HEK293 (cell line): ENCODE data around the gene KRT16.
"Not testable (repeated sequence)": the region's sequence is repeated elsewhere in the genome, so short reads cannot be mapped to it uniquely, and the experiment has no call there.

Experiments used
- CTCF ChIA-PET: fragments of 350-600 bp; formaldehyde crosslinking; extraction: SDS; loops from one replicate; lab custom pipeline; 2021; ENCODE audit warnings: antibody characterized with exemption; lab: Yijun Ruan, JAX
- POLR2A ChIA-PET: fragments of 300-600 bp; formaldehyde crosslinking; extraction: SDS; loops from one replicate; lab custom pipeline; 2020; ENCODE audit warnings: antibody characterized with exemption, inconsistent platforms; lab: Yijun Ruan, JAX
- H3K27ac ChIP-seq: fragments of 200-500 bp; sonication (Bioruptor generic); 2 replicates; pipeline ENCODE4 v1.5.1; 2014; ENCODE audit warnings: low read depth, low read length, control low read depth, inconsistent platforms; ENCODE audit errors: extremely low read depth
- H3K36me3 ChIP-seq, 2 experiments: fragments of 200-500 bp in 1 of 2; sonication (Bioruptor generic) in 1 of 2; 1 replicate in 1 of 2; 2 replicates in 1 of 2; pipeline ENCODE4 v1.5.1; 2014 to 2017; ENCODE audit warnings: inconsistent platforms in 2 of 2, low read length in 2 of 2; ENCODE audit not compliant: control insufficient read depth in 2 of 2, insufficient read depth in 1 of 2
- H3K4me1 ChIP-seq: fragments of 200-500 bp; sonication (Bioruptor generic); 2 replicates; pipeline ENCODE4 v1.5.1; 2014; ENCODE audit warnings: mild to moderate bottlenecking, low read length, inconsistent platforms; ENCODE audit not compliant: control insufficient read depth, insufficient read depth
- H3K4me3 ChIP-seq: 2 replicates; pipeline ENCODE4 v1.5.1; 2011; ENCODE audit warnings: low read depth, mild to moderate bottlenecking, control low read depth, low read length, moderate library complexity
- H3K9me3 ChIP-seq: fragments of 200-500 bp; sonication (Bioruptor generic); 2 replicates; pipeline ENCODE4 v1.5.1; 2014; ENCODE audit warnings: low read depth, low read length, inconsistent platforms; ENCODE audit not compliant: control insufficient read depth, insufficient read depth
- EGR2 ChIP-seq: fragments of 450-650 bp; formaldehyde crosslinking; IDR thresholded peaks from 2 replicates; pipeline ENCODE4 v1.5.1; 2016; ENCODE audit warnings: low read depth, missing biosample characterization, missing genetic modification characterization
- GLIS1 ChIP-seq: fragments of 450-650 bp; formaldehyde crosslinking; IDR thresholded peaks from 2 replicates; pipeline ENCODE4 v1.5.1; 2016; ENCODE audit warnings: missing biosample characterization, missing genetic modification characterization
- PRDM6 ChIP-seq: fragments of 450-650 bp; formaldehyde crosslinking; IDR thresholded peaks from 2 replicates; pipeline ENCODE4 v1.5.1; 2017; ENCODE audit warnings: missing biosample characterization, missing genetic modification characterization
- WT1 ChIP-seq: fragments of 450-650 bp; formaldehyde crosslinking; IDR thresholded peaks from 2 replicates; pipeline ENCODE4 v1.5.1; 2016; ENCODE audit warnings: missing biosample characterization, missing genetic modification characterization
- ZFHX2 ChIP-seq: fragments of 450-650 bp; formaldehyde crosslinking; conservative IDR thresholded peaks from 2 replicates; pipeline ENCODE4 v1.5.1; 2016; ENCODE audit warnings: missing biosample characterization, missing genetic modification characterization
- ZIC2 ChIP-seq: fragments of 450-650 bp; formaldehyde crosslinking; IDR thresholded peaks from 2 replicates; pipeline ENCODE4 v1.5.1; 2016; ENCODE audit warnings: missing biosample characterization, missing genetic modification characterization
- ZNF138 ChIP-seq: fragments of 450-650 bp; formaldehyde crosslinking; IDR thresholded peaks from 2 replicates; pipeline ENCODE4 v1.5.1; 2016; ENCODE audit warnings: missing biosample characterization, missing genetic modification characterization, borderline replicate concordance
- ZNF174 ChIP-seq: fragments of 450-650 bp; formaldehyde crosslinking; IDR thresholded peaks from 2 replicates; pipeline ENCODE4 v1.5.0; 2017; ENCODE audit warnings: missing biosample characterization, mild to moderate bottlenecking, missing genetic modification characterization
- ZNF266 ChIP-seq: fragments of 450-650 bp; formaldehyde crosslinking; IDR thresholded peaks from 2 replicates; pipeline ENCODE4 v1.5.1; 2016; ENCODE audit warnings: missing biosample characterization, missing genetic modification characterization, low read depth
- ZNF626 ChIP-seq: fragments of 450-650 bp; sonication (Bioruptor Pico); formaldehyde crosslinking; IDR thresholded peaks from 2 replicates; pipeline ENCODE4 v1.5.1; 2018; ENCODE audit warnings: missing biosample characterization, missing genetic modification characterization, inconsistent platforms
- ZSCAN5A ChIP-seq: fragments of 450-650 bp; formaldehyde crosslinking; IDR thresholded peaks from 2 replicates; pipeline ENCODE4 v1.5.1; 2016; ENCODE audit warnings: missing biosample characterization, missing genetic modification characterization
- TF ChIP-seq, protein P1 (sequence below): fragments of 450-650 bp; formaldehyde crosslinking; IDR thresholded peaks from 2 replicates; pipeline ENCODE4 v1.5.1; 2016; ENCODE audit warnings: missing biosample characterization, missing genetic modification characterization

The KRT16 gene

DNA sequence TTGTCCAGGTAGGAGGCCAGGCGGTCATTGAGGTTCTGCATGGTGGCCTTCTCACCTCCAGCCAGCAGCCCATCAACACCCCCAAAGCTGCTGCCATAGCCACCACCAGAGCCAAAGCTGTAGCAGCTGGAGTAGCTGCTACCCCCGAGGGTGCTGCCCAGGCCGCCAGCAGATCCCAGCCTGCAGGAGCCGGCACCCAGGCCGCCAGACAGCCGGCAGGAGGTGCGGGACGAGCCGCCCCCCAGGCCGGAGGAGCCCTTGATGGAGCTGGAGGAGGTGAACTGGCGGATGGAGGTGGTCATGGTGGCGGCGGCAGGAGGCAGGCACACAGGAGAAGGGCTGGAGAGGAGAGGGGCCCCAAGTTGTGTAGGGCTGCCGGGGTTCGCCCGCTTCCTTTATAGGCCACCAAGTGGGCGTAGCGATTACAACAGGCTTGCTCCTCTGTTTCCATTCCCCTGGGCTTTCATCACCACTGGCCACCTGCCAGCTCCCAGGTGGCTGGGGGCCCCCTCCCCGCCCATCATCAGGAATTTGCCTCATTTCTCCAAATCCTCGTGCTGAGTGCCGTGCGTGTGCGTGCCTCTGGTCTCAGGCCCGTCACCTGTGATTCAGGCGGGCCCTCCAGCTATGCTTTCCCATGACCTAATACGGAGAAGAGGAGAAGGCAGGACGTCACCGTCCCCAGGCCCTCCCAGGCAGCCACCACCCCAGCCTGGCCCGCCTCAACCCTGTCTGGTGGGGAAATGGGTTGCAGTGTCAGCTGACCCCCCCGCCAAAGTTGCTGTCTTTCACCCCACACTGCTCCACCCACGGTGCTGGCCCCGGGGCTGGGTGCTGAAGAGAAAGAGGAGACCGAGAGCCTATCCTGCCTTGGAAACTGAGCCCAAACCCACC, 11.9 kb upstream of the KRT16 start, which contains the start of gene KRT17 (continued):
- TF ChIP-seq ZNF626 (tag by site-specific recombination), result no peak
- TF ChIP-seq GLIS1 (tag by site-specific recombination), result peak; percentile 91
- no peak for TF ChIP-seq ZNF266 (tag by site-specific recombination)
- TF ChIP-seq ZNF174 (tag by site-specific recombination), result no peak

GRCh38 chr17:41623184-41623861, 10.8 kb upstream of the KRT16 start:
- H3K27ac ChIP-seq, H3K36me3 ChIP-seq, H3K4me1 ChIP-seq, H3K9me3 ChIP-seq: not testable (repeated sequence)
- TF ChIP-seq, protein P1, sequence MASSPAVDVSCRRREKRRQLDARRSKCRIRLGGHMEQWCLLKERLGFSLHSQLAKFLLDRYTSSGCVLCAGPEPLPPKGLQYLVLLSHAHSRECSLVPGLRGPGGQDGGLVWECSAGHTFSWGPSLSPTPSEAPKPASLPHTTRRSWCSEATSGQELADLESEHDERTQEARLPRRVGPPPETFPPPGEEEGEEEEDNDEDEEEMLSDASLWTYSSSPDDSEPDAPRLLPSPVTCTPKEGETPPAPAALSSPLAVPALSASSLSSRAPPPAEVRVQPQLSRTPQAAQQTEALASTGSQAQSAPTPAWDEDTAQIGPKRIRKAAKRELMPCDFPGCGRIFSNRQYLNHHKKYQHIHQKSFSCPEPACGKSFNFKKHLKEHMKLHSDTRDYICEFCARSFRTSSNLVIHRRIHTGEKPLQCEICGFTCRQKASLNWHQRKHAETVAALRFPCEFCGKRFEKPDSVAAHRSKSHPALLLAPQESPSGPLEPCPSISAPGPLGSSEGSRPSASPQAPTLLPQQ (tag by site-specific recombination), result peak; percentile 26; the same call in 1 of the 2 replicates
- TF ChIP-seq ZFHX2 (peak; percentile 58), GLIS1 (tag by site-specific recombination) (peak; percentile 38), EGR2 (tag by site-specific recombination) (peak; percentile 80; the same call in 1 of the 2 replicates)
- POLR2A ChIA-PET, result interaction anchor here (1.2 to 2.8 kb wide), 4 partner anchors 40 to 163 kb away, joined by 3 to 19 read pairs (median 4); partner anchors contain the start of genes EIF1 and JUP
- CTCF ChIA-PET, result interaction anchor here (0.6 to 2.5 kb wide), 7 partner anchors 25 to 767 kb away, joined by 3 to 14 read pairs (median 4); no protein-coding TSS in a partner anchor
- H3K4me3 ChIP-seq, result peak overlapping the region; percentile 26

GRCh38 chr17:41622340-41623183, 10.0 kb upstream of the KRT16 start:
- not testable (repeated sequence) for H3K4me1 ChIP-seq, H3K36me3 ChIP-seq, H3K9me3 ChIP-seq, H3K27ac ChIP-seq
- CTCF ChIA-PET, result interaction anchor here (0.6 to 1.2 kb wide), 4 partner anchors 26 to 114 kb away, joined by 3 to 6 read pairs (median 4); no protein-coding TSS in a partner anchor
- POLR2A ChIA-PET, result interaction anchor here (2.8 kb wide), 1 partner anchor 66 kb away, joined by 19 read pairs; the partner anchor contains the start of gene EIF1
- H3K4me3 ChIP-seq, result peak overlapping the region; percentile 18
- TF ChIP-seq ZFHX2, result 0 out of 2 replicates have a peak, but pooled peaks have one; percentile 15

DNA sequence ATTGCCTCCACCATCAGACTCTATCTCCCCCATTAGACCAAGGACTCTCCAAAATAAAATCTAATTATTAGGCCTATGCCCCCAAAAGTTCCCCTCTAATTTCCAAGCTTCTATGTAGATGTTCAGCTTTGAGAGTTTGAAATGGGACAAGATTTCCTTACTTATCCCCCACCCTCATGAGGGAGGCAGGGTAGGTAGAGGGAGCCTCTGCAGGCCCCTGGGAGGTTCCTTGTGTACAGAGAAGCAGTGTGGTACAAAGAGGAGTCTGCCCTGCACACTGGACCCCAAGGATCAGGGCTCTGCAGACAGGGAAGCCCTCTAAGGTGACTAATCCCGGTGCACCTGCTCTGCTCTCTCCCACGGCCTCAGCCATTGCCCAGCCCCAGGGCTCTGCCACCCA, 9.3 kb upstream of the KRT16 start:
- no peaks in the 10 kb centered on the region for H3K36me3 ChIP-seq
- peaks cover 2% of the 10 kb centered on the region; the same call in 1 of the 2 replicates for H3K4me1 ChIP-seq
- H3K27ac ChIP-seq, result no peak overlapping the region
- H3K4me3 ChIP-seq, result no peak overlapping the region
- POLR2A ChIA-PET, result no interaction called here
- TF ChIP-seq WT1, result no peak
- TF ChIP-seq ZSCAN5A (tag by site-specific recombination), result no peak
- no peak for TF ChIP-seq ZNF138 (tag by site-specific recombination)
- no peak for TF ChIP-seq PRDM6 (tag by site-specific recombination)
- TF ChIP-seq ZIC2 (tag by site-specific recombination), result no peak
- CTCF ChIA-PET, result interaction anchor here (0.6 to 0.7 kb wide), 2 partner anchors 41 to 114 kb away, joined by 3 to 4 read pairs; no protein-coding TSS in a partner anchor
- H3K9me3 ChIP-seq, result no peaks in the 10 kb centered on the region

DNA sequence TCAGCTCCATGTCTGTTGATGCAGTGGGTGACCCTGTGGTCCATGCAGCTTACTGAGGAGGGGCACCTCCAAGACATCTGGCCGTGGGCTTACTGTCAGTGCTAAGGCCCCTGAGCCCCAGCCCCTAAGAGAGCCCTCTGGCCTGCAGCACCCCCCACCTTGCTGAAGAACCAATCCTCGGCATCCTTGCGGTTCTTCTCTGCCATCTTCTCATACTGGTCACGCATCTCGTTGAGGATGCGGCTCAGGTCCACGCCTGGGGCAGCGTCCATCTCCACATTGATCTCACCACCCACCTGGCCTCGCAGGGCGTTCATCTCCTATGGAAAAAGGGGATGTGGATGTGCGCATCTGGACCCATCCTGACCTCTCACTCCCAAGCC, 8.9 kb upstream of the KRT16 start:
- H3K27ac ChIP-seq, H3K4me3 ChIP-seq, H3K4me1 ChIP-seq, H3K9me3 ChIP-seq, POLR2A ChIA-PET, H3K36me3 ChIP-seq: not testable (repeated sequence)
- CTCF ChIA-PET, result interaction anchor here (0.9 to 1.9 kb wide), 2 partner anchors 25 to 27 kb away, joined by 3 to 9 read pairs; no protein-coding TSS in a partner anchor
